Astrocyte (in vitro differentiated cells and primary cell): ENCODE results near the gene ZMAT3.

Experiments used
- EZH2 ChIP-seq: IDR thresholded peaks from 2 replicates; pipeline ENCODE4 v1.6.1; 2012; ENCODE audit warnings: mild to moderate bottlenecking, low read length, inconsistent platforms; ENCODE audit not compliant: insufficient read depth
- TF ChIP-seq, protein P1 (sequence below): IDR thresholded peaks from 2 replicates; pipeline ENCODE4 v1.5.1; 2011; ENCODE audit warnings: low read depth, mild to moderate bottlenecking, inconsistent platforms, low read length, moderate library complexity; ENCODE audit not compliant: insufficient read depth

- TF ChIP-seq, protein P1, sequence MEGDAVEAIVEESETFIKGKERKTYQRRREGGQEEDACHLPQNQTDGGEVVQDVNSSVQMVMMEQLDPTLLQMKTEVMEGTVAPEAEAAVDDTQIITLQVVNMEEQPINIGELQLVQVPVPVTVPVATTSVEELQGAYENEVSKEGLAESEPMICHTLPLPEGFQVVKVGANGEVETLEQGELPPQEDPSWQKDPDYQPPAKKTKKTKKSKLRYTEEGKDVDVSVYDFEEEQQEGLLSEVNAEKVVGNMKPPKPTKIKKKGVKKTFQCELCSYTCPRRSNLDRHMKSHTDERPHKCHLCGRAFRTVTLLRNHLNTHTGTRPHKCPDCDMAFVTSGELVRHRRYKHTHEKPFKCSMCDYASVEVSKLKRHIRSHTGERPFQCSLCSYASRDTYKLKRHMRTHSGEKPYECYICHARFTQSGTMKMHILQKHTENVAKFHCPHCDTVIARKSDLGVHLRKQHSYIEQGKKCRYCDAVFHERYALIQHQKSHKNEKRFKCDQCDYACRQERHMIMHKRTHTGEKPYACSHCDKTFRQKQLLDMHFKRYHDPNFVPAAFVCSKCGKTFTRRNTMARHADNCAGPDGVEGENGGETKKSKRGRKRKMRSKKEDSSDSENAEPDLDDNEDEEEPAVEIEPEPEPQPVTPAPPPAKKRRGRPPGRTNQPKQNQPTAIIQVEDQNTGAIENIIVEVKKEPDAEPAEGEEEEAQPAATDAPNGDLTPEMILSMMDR = no peak
- TF ChIP-seq EZH2 = no peak
Measured at GRCh38 chr3:178989821-178990220, 81.8 kb downstream of the ZMAT3 start.
